Heart right ventricle (tissue), 16 donors: ENCODE measurements around the gene WDR35. TPM values are rescaled to one million over a fixed set of nuclear protein-coding genes. Genes with fewer than 3 reads are reported as not detected.
A peak's percentile ranks its signal among the peaks of the same experiment; 100 is the strongest.

Experiments used
- ATAC-seq, 8 donors: fragments of 200-7000 bp; cut with Tn5 transposase; one replicate each; pipeline ENCODE4 v1.9.1; 2020; ENCODE audit warnings: mild to moderate bottlenecking in 8 of 8, moderate library complexity in 8 of 8, moderate number of reproducible peaks in 1 of 8
- DNase-seq, 2 donors: peaks; one replicate each; pipeline ENCODE4 v3.0.0-alpha.2; 2020
- H3K27ac ChIP-seq, 10 donors: fragments of 200-600 bp; sonication (generic) in 2 of 10; one replicate each; pipeline versions ENCODE4 v1.5.0 to v1.8.0; 2020 to 2022; ENCODE audit warnings: mild to moderate bottlenecking in 3 of 10
- H3K27me3 ChIP-seq, 7 donors: fragments of 200-600 bp; one replicate each; pipeline ENCODE4 v1.8.0; 2021 to 2022; ENCODE audit warnings: mild to moderate bottlenecking in 2 of 7
- H3K36me3 ChIP-seq, 9 donors: fragments of 200-600 bp; sonication (generic) in 1 of 9; one replicate each; pipeline versions ENCODE4 v1.5.0 to v1.8.0; 2020 to 2022; ENCODE audit warnings: mild to moderate bottlenecking in 2 of 9
- H3K4me1 ChIP-seq, 9 donors: fragments of 200-600 bp; sonication (generic) in 1 of 9; one replicate each; pipeline versions ENCODE4 v1.5.0 to v1.8.0; 2020 to 2022; ENCODE audit warnings: mild to moderate bottlenecking in 4 of 9
- H3K4me3 ChIP-seq, 10 donors: fragments of 200-600 bp; sonication (generic) in 2 of 10; one replicate each; pipeline versions ENCODE4 v1.5.0 to v1.8.0; 2020 to 2022; ENCODE audit warnings: mild to moderate bottlenecking in 7 of 10, moderate library complexity in 2 of 10
- H3K9me3 ChIP-seq, 11 donors: fragments of 200-600 bp in 10 of 11; sonication (generic) in 2 of 11; one replicate each; pipeline versions ENCODE4 v1.5.0 to v1.8.0; 2013 to 2022; ENCODE audit warnings: mild to moderate bottlenecking in 2 of 11, control low read depth in 1 of 11, moderate library complexity in 1 of 11
- WGBS, 2 donors: extraction: QIAGEN DNeasy Blood & Tissue Kit; methylation state at CpG; one replicate each; pipeline ENCODE4 v1.1.7; 2013; ENCODE audit warnings: inconsistent platforms in 1 of 2; 5-methylcytosine and 5-hydroxymethylcytosine counted together
- intact Hi-C, 10 donors: fragments of 100-400 bp; cut with DNase I; formaldehyde crosslinking; loops; one replicate each; pipeline versions ENCODE4 v1.11.1 to v1.14.2; 2022
- polyA plus RNA-seq, 2 donors: library from polyadenylated mRNA; stranded (reverse); fragments of 200-250 nt; gene quantifications; one replicate each; pipeline ENCODE4 v1.2.3, GENCODE V29; 2013
- total RNA-seq, 10 donors: library from RNA; stranded (reverse); fragmentation: NEBNext Ultra II Directional in 3 of 10; extraction: Animal tissue kit (Norgen Biotek cat#: 25700) in 3 of 10; gene quantifications; one replicate each; pipeline versions ENCODE4 v1.2.1 to v1.2.4, GENCODE V29; 2021 to 2023
- TF ChIP-seq, protein P1 (sequence below), 9 donors: fragments of 200-600 bp; sonication (generic) in 2 of 9; IDR thresholded peaks; one replicate each; pipeline versions ENCODE4 v1.5.0 to v1.8.0; 2021 to 2022; ENCODE audit warnings: antibody characterized with exemption in 9 of 9, mild to moderate bottlenecking in 5 of 9, moderate library complexity in 1 of 9
- donor health status: Arrhythmogenic right ventricular cardiomyopathy.
- donor health status: ischemic (EF 13 %, LVEDD 7.1; RV severe dilation, severe dysfunction).
- donor health status: healthy with polysubstance abuse.
- donor health status: DM: no; HTN: yes; CAD: no.
- donor health status: DM: no; HTN: no; CAD: no.
- donor health status: ischemic (EF 25% LVEDD 6.9; RV normal size, moderate dysfunction).
- donor health status: ischemic (EF 25% LVEDD 5.7; RV mildly dilated, moderate dysfunction).
- donor health status: healthy.
- donor health status: DM: yes; HTN: yes; CAD: no.
- donor health status: Ischemic cardiomyopathy.
- donor health status: ischemic (EF 35%, LVEDD 5.7; RV mildly dilated, moderate dysfunction).
- donor health status: nonischemic (EF 11% LVEDD 7.7; RV severe dilation, severe dysfunction).
- donor health status: DM: yes; HTN: yes; CAD: no.
- donor health status: PGD.
- donor health status: ischemic (EF 29% LVEDD 5.4; RV normal size, mild dysfunction).
- donor health status: nonischemic (EF 23%, LVEDD 6.1; RV moderate dilation, normal function).

The WDR35 gene
- total and polyA plus RNA-seq, 12 donors, result 2.3 to 8.3 (median 5.4) TPM

DNA sequence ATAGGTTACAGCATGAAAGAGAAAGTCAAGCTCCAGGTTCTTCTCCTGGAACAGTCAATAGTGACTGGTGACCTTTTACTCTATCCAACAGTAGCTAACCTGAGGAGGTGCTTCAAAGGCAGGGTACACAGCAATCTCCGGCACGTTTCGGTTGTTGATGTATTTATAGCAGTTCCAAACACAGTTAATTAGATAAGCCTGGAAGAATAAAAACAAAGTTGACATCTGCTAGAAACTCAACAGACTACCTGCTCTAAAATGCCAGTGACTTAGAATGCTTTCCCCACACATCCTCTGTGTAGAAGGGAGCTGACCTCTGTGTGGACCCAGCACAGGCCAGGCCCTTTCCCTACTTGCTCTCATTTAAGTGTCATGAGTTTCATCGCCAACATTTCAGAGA is 44.3 kb upstream of the WDR35 start:
- H3K4me3 ChIP-seq, result no peak overlapping the region
- intact Hi-C loops, result no loop called here
- 44 to 60% methylated on average over 4 of the region's 4 CpGs for WGBS, 2 donors
- peak overlapping the region in 9 of 10 donors; percentile 17 to 72 (median 64) for H3K27ac ChIP-seq
- no peaks in the 10 kb centered on the region for H3K27me3 ChIP-seq
- peaks cover 0 to 100% (median 50%) of the 10 kb centered on the region in 9 donors for H3K36me3 ChIP-seq
- peaks cover 0 to 12% (median 7%) of the 10 kb centered on the region in 11 donors for H3K9me3 ChIP-seq
- ATAC-seq (peak; percentile 61 to 94 (median 82)), DNase-seq (no peak)
- TF ChIP-seq, protein P1, sequence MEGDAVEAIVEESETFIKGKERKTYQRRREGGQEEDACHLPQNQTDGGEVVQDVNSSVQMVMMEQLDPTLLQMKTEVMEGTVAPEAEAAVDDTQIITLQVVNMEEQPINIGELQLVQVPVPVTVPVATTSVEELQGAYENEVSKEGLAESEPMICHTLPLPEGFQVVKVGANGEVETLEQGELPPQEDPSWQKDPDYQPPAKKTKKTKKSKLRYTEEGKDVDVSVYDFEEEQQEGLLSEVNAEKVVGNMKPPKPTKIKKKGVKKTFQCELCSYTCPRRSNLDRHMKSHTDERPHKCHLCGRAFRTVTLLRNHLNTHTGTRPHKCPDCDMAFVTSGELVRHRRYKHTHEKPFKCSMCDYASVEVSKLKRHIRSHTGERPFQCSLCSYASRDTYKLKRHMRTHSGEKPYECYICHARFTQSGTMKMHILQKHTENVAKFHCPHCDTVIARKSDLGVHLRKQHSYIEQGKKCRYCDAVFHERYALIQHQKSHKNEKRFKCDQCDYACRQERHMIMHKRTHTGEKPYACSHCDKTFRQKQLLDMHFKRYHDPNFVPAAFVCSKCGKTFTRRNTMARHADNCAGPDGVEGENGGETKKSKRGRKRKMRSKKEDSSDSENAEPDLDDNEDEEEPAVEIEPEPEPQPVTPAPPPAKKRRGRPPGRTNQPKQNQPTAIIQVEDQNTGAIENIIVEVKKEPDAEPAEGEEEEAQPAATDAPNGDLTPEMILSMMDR (IDR thresholded peaks at IDR 0.05), result no peak
- peaks cover 0 to 52% (median 25%) of the 10 kb centered on the region in 9 donors for H3K4me1 ChIP-seq

DNA sequence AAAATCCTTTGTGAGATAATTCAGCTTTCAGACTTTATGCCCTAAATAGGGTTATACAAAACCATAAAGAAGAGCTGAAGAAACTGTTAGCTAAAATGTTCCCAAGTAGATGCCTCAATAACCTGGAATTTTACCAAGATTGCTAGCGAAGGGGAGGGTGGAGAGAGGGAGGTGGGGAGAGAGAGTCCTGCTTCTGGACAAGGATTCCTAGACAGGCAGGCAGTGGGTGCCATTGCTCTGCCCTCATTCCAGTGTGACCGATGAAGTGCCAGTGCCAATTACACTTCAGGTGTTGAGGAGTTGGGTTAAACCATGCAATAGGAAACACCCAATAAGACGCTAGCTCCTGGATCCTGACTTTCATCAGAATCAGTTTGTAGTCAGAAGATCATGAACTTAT is 43.4 kb upstream of the WDR35 start:
- Histone ChIP-seq H3K4me3 (no peak overlapping the region), H3K4me1 (peaks cover 0 to 45% (median 25%) of the 10 kb centered on the region in 9 donors)

DNA sequence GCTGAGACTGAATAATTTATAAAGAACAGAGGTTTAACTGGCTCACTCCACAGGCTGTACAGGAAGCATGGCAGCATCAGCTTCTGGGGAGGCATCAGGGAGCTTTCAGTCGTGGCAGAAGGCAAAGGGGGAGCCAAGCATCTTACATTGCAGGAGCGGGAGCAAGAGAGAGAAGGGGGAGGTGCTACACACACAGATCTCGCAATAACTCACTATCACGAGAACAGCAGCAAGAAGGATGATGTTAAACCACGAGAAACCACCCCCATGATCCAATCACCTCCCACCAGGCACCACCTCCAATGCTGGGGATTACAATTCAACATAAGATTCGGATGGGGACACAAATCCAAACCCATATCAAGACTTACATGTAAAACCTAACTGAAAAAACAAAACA is 40.3 kb upstream of the WDR35 start:
- ATAC-seq (no peak), DNase-seq (no peak)
- Histone ChIP-seq H3K27me3 (no peaks in the 10 kb centered on the region), H3K4me1 (peaks cover 0 to 32% (median 17%) of the 10 kb centered on the region in 9 donors), H3K36me3 (peaks cover 0 to 83% (median 48%) of the 10 kb centered on the region in 9 donors), H3K27ac (no peak overlapping the region), H3K4me3 (no peak overlapping the region), H3K9me3 (peaks cover 0 to 22% (median 7%) of the 10 kb centered on the region in 11 donors)
- TF ChIP-seq, protein P1 (IDR thresholded peaks at IDR 0.05), result no peak
- 94 to 95% methylated on average over 6 of the region's 6 CpGs for WGBS, 2 donors
- intact Hi-C loops, result no loop called here

More for the DNA sequence above, 43.4 kb upstream of the WDR35 start:
- Histone ChIP-seq H3K36me3 (peaks cover 0 to 100% (median 58%) of the 10 kb centered on the region in 9 donors), H3K27me3 (no peaks in the 10 kb centered on the region), H3K27ac (peak overlapping the region in 7 of 10 donors; percentile 17 to 68 (median 64)), H3K9me3 (peaks cover 0 to 19% (median 7%) of the 10 kb centered on the region in 11 donors)
- DNase-seq (no peak), ATAC-seq (peak in 6 of 8 donors; percentile 44 to 67 (median 61))
- WGBS, 2 donors, result 57 to 64% methylated on average over 3 of the region's 3 CpGs
- TF ChIP-seq, protein P1 (IDR thresholded peaks at IDR 0.05), result no peak
- intact Hi-C loops, result no loop called here

DNA sequence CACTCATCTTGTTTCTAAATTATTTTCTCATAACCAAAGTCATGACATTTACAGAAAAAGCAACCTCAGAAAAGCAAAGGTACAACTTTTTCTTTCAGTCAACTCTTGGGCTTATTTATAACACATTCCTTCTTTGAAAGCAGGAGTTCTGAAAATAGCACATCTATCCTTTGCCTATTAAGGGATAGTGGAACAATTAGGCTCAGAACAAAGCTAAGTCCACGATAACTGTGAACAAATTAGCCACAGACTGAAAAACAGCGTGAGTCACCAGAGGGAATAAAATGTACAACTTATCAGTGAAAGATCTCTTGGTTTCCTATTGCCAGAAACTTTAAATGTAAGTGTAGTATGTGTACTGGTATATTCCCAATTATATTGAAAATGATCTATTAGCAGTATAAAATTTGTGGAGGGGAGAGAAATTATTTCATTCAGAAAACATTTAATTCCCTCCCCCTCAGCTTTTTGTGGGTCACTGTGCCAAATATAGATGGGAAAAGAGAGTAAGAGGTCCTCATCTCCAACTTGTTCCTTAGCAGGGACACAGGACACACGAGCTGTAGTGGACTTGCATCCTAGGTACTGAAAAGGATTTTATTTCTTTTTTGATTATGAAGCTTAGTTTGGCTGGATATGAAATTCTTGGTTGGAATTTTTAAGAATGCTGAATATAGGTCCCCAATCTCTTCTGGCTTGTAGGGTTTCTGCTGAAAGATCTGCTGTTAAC is 38.0 kb upstream of the WDR35 start:
- Histone ChIP-seq H3K27ac (peak overlapping the region in 6 of 10 donors; percentile 12 to 58 (median 39)), H3K9me3 (peaks cover 0 to 22% (median 7%) of the 10 kb centered on the region in 11 donors), H3K36me3 (peaks cover 0 to 60% (median 31%) of the 10 kb centered on the region in 9 donors), H3K4me3 (no peak overlapping the region), H3K4me1 (peaks cover 0 to 16% (median 9%) of the 10 kb centered on the region in 9 donors), H3K27me3 (no peaks in the 10 kb centered on the region)
- TF ChIP-seq, protein P1 (IDR thresholded peaks at IDR 0.05), result no peak
- intact Hi-C loops, result no loop called here
- DNase-seq (no peak), ATAC-seq (peak in 2 of 8 donors; percentile 18 to 80)
- 50 to 57% methylated on average over 3 of the region's 3 CpGs for WGBS, 2 donors
